Measurements from ENCODE around the gene TCTN2.

DNA sequence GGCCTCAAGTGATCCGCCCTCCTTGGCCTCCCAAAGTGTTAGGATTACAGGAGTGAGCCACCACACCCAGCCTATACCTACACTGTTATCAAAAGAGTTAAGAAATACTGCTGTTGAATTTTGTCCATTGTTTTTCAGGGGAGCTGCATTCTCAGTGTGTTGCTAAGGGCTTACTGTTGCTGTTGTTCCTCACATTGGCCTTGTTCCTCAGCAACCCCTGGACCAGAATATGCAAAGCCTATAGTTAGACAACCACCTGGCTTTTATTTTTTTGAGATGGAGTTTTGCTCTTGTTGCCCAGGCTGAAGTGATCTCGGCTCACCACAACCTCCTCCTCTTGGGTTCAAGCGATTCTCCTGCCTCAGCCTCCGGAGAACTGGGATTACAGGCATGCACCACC lies 36.6 kb downstream of the TCTN2 start:
- no peak for TF ChIP-seq POLR2A (IDR thresholded peaks at IDR 0.05; ENCODE audit: borderline replicate concordance, extremely low read depth, insufficient read depth, insufficient read length)
- TF ChIP-seq CTCF (IDR thresholded peaks at IDR 0.05 in 2 of 3, conservative IDR thresholded peaks at IDR 0.05 in 1 of 3; ENCODE audit: borderline replicate concordance in 1 of 3, insufficient read depth in 1 of 3, low read depth in 2 of 3, low read length in 2 of 3), result no peak
- no peak for TF ChIP-seq EZH2 (IDR thresholded peaks at IDR 0.05)
- no peak for TF ChIP-seq SP1 (IDR thresholded peaks at IDR 0.05; ENCODE audit: low read depth)
- TF ChIP-seq POLR2AphosphoS5 (IDR thresholded peaks at IDR 0.05; ENCODE audit: low read depth, low read length), result no peak
- TF ChIP-seq EZH2phosphoT487 (IDR thresholded peaks at IDR 0.05; ENCODE audit: borderline replicate concordance), result no peak
- TF ChIP-seq SIN3A (IDR thresholded peaks at IDR 0.05; ENCODE audit: low read depth), result no peak
- no peak for TF ChIP-seq REST (IDR thresholded peaks at IDR 0.05; ENCODE audit: low read depth)
- TF ChIP-seq ZFX (IDR thresholded peaks at IDR 0.05), result no peak
- no peak for TF ChIP-seq ELF1 (IDR thresholded peaks at IDR 0.05; ENCODE audit: borderline replicate concordance, low read depth)

Data from HCT116 (cell line).